K562 (cell line): ENCODE results near the gene FANK1. TPM values are rescaled to one million over a fixed set of nuclear protein-coding genes. Genes with fewer than 3 reads are reported as not detected.

Experiments used
- ATAC-seq: fragments of 200-7000 bp; cut with Tn5 transposase; 3 replicates; pipeline ENCODE4 v1.9.1; 2020; ENCODE audit warnings: moderate library complexity
- BruUV-seq: library from RNA; stranded (reverse); fragments of 400-500 nt; replicated peaks from 2 replicates; lab custom pipeline; 2021; lab: Mats Ljungman, UMichigan
- CTCF ChIA-PET: fragments of 300-600 bp; formaldehyde crosslinking; extraction: SDS; loops from one replicate; lab custom pipeline; 2021; ENCODE audit warnings: low intra/inter-chr PET ratio; lab: Yijun Ruan, JAX
- POLR2A ChIA-PET: fragments of 300-600, 350-650 bp; sonication (Branson Sonifier 250); formaldehyde crosslinking; extraction: SDS; loops from one replicate; lab custom pipeline; 2021; ENCODE audit warnings: antibody characterized with exemption, inconsistent platforms; lab: Yijun Ruan, JAX
- DNase-seq, 4 experiments: peaks; one replicate each; pipeline versions ENCODE4 v3.0.0 to v3.0.0-alpha.2; 2011 to 2018; ENCODE audit warnings: low spot score in 3 of 4, mixed read lengths in 3 of 4; ENCODE audit errors: extremely low read depth in 1 of 4
- FAIRE-seq: peaks from 2 replicates; lab custom pipeline; 2011; peaks lifted over from hg19 to GRCh38; lab: Jason Lieb, UNC
- H2AFZ ChIP-seq: 2 replicates; pipeline ENCODE4 v1.6.0; 2011; ENCODE audit warnings: low read depth, low read length, control low read depth, inconsistent platforms
- H3K27ac ChIP-seq: fragments of 200-600 bp; 3 replicates; pipeline ENCODE4 v1.8.0; 2011; ENCODE audit warnings: low read depth, mild to moderate bottlenecking, control low read depth, inconsistent platforms, low read length, moderate library complexity, mixed read lengths; ENCODE audit errors: extremely low read depth
- H3K27me3 ChIP-seq, 2 experiments: fragments of 300-600 bp in 1 of 2; 2 replicates in 1 of 2; 3 replicates in 1 of 2; pipeline versions ENCODE4 v1.6.0 to v1.8.0; 2011; ENCODE audit warnings: inconsistent platforms in 2 of 2, low read length in 2 of 2, mild to moderate bottlenecking in 1 of 2, mixed read lengths in 1 of 2, moderate library complexity in 1 of 2; ENCODE audit not compliant: control insufficient read depth in 2 of 2, insufficient read depth in 2 of 2
- H3K36me3 ChIP-seq: fragments of 300-600 bp; 3 replicates; pipeline ENCODE4 v1.8.0; 2011; ENCODE audit warnings: mild to moderate bottlenecking, low read length, inconsistent platforms; ENCODE audit not compliant: control insufficient read depth, insufficient read depth
- H3K4me1 ChIP-seq, 2 experiments: fragments of 200-600 bp in 1 of 2; replicated peaks in 1 of 2; 2 replicates in 1 of 2; 3 replicates in 1 of 2; pipeline versions ENCODE4 v1.5.1 to v1.8.0; 2011; ENCODE audit warnings: inconsistent platforms in 2 of 2, low read length in 2 of 2, mild to moderate bottlenecking in 1 of 2, mixed read lengths in 1 of 2, moderate library complexity in 1 of 2; ENCODE audit not compliant: control insufficient read depth in 2 of 2, insufficient read depth in 2 of 2
- H3K4me2 ChIP-seq: 2 replicates; pipeline ENCODE4 v1.6.1; 2011; ENCODE audit warnings: low read length, control low read depth, inconsistent platforms, mixed read lengths; ENCODE audit not compliant: insufficient read depth
- H3K4me3 ChIP-seq: fragments of 200-600 bp; sonication (generic), shearing (Covaris generic); 2 replicates; pipeline ENCODE4 v1.5.1; 2016; ENCODE audit warnings: control low read depth, inconsistent platforms
- H3K79me2 ChIP-seq: fragments of 200-600 bp; 3 replicates; pipeline ENCODE4 v1.8.0; 2011; ENCODE audit warnings: low read length, inconsistent platforms; ENCODE audit not compliant: control insufficient read depth, insufficient read depth
- H3K9ac ChIP-seq, 2 experiments: 2 replicates each; pipeline versions ENCODE4 v1.6.0 to v1.6.1; 2011; ENCODE audit warnings: low read depth in 2 of 2, low read length in 2 of 2, control low read depth in 1 of 2, inconsistent platforms in 1 of 2, mild to moderate bottlenecking in 1 of 2, mixed read lengths in 1 of 2; ENCODE audit not compliant: insufficient read depth in 1 of 2
- H3K9me1 ChIP-seq: one replicate; pipeline ENCODE4 v1.6.0; 2011; ENCODE audit warnings: inconsistent platforms, mild to moderate bottlenecking, low read length, moderate library complexity; ENCODE audit not compliant: control insufficient read depth, insufficient read depth
- H3K9me3 ChIP-seq: replicated peaks from 2 replicates; pipeline ENCODE4 v1.5.1; 2011; ENCODE audit warnings: low read depth, low read length, inconsistent platforms; ENCODE audit not compliant: control insufficient read depth, insufficient read depth
- H4K20me1 ChIP-seq: replicated peaks from 2 replicates; pipeline ENCODE4 v1.6.1; 2011; ENCODE audit warnings: low read length, inconsistent platforms, mixed read lengths; ENCODE audit not compliant: control insufficient read depth, insufficient read depth
- CBFB ChIP-seq: sonication (generic); formaldehyde crosslinking; IDR thresholded peaks from 2 replicates; pipeline ENCODE4 v1.4.0; 2020; ENCODE audit warnings: mild to moderate bottlenecking, missing genetic modification reagents
- CREBBP ChIP-seq: IDR thresholded peaks from one replicate; pipeline ENCODE4 v1.6.1; 2012; ENCODE audit warnings: low read depth, mild to moderate bottlenecking, control low read depth, inconsistent platforms, low read length
- CTBP1 ChIP-seq: fragments of 450-650 bp; IDR thresholded peaks from 2 replicates; pipeline ENCODE4 v1.6.1; 2016; ENCODE audit warnings: borderline replicate concordance
- EZH2 ChIP-seq: IDR thresholded peaks from 2 replicates; pipeline ENCODE4 v1.6.1; 2012; ENCODE audit warnings: low read depth, mild to moderate bottlenecking, inconsistent platforms, low read length, borderline replicate concordance
- HES1 ChIP-seq: fragments of 450-650 bp; IDR thresholded peaks from 2 replicates; pipeline ENCODE4 v1.6.1; 2016; ENCODE audit warnings: low read depth, mild to moderate bottlenecking, moderate library complexity
- KLF13 ChIP-seq: fragments of 450-650 bp; IDR thresholded peaks from 2 replicates; pipeline ENCODE4 v1.6.1; 2016; ENCODE audit warnings: missing genetic modification characterization, low read depth, mild to moderate bottlenecking, missing compliant biosample characterization, moderate library complexity, borderline replicate concordance
- KLF16 ChIP-seq: IDR thresholded peaks from 2 replicates; pipeline ENCODE4 v1.6.1; 2016; ENCODE audit warnings: antibody characterized with exemption
- MAX ChIP-seq: sonication (generic); formaldehyde crosslinking; IDR thresholded peaks from 2 replicates; pipeline ENCODE4 v1.9.0; 2022; ENCODE audit warnings: mild to moderate bottlenecking, missing genetic modification reagents
- MXI1 ChIP-seq: IDR thresholded peaks from 2 replicates; pipeline ENCODE4 v1.6.1; 2011; ENCODE audit warnings: low read depth, mild to moderate bottlenecking, improper control_type of control experiment, low read length
- NCOR1 ChIP-seq: fragments of 450-650 bp; IDR thresholded peaks from 2 replicates; pipeline ENCODE4 v1.6.1; 2016; ENCODE audit warnings: mild to moderate bottlenecking, moderate library complexity
- PHTF2 ChIP-seq: fragments of 250-450 bp; sonication (Bioruptor Pico); IDR thresholded peaks from 2 replicates; pipeline ENCODE4 v1.5.0; 2021; ENCODE audit warnings: mild to moderate bottlenecking
- POLR2B ChIP-seq: fragments of 450-650 bp; IDR thresholded peaks from 2 replicates; pipeline ENCODE4 v1.6.1; 2018; ENCODE audit warnings: low read depth; ENCODE audit not compliant: partially characterized antibody
- POU5F1 ChIP-seq: fragments of 150-350 bp; IDR thresholded peaks from 2 replicates; pipeline ENCODE4 v1.6.1; 2014; ENCODE audit warnings: borderline replicate concordance, low read length, low read depth, mild to moderate bottlenecking; ENCODE audit not compliant: partially characterized antibody
- RNF2 ChIP-seq: sonication (generic); IDR thresholded peaks from 2 replicates; pipeline ENCODE4 v1.6.1; 2016
- SMARCA4 ChIP-seq: fragments of 450-650 bp; IDR thresholded peaks from 2 replicates; pipeline ENCODE4 v1.6.1; 2016
- TAF7 ChIP-seq: fragments of 450-650 bp; IDR thresholded peaks from 2 replicates; pipeline ENCODE4 v1.6.1; 2016; ENCODE audit warnings: missing genetic modification characterization, missing compliant biosample characterization
- TCFL5 ChIP-seq: fragments of 250-450 bp; sonication (Bioruptor Pico); conservative IDR thresholded peaks from 2 replicates; pipeline ENCODE4 v1.6.1; 2021; ENCODE audit warnings: mild to moderate bottlenecking, moderate library complexity, matching md5 sums
- WGBS: fragments of 100-300 bp; shearing (Covaris generic); methylation state at CpG from one replicate; pipeline ENCODE4 v1.1.6; 2016; ENCODE audit warnings: low coverage, mixed read lengths; ENCODE audit not compliant: insufficient coverage; ENCODE audit errors: missing lambda C conversion rate; 5-methylcytosine and 5-hydroxymethylcytosine counted together
- in situ Hi-C: fragments of 300-500 bp; cut with MboI; formaldehyde crosslinking; loops from 4 replicates; pipeline ENCODE4 v1.15.0; 2018; ENCODE audit warnings: inconsistent platforms, mixed read lengths
- intact Hi-C: fragments of 100-400 bp; cut with micrococcal nuclease; formaldehyde crosslinking; loops from 2 replicates; pipeline ENCODE4 v1.14.2; 2022
- polyA plus RNA-seq, 8 experiments: library from polyadenylated mRNA; depleted of rRNA in 4 of 8; stranded (reverse) in 5 of 8; unstranded in 3 of 8; fragments of >200 nt; fragmentation: Nextera tagmentation in 2 of 8; fragmentation: Illumina TruSeq in 1 of 8; extraction: Ambion mirVana in 2 of 8; extraction: Trizol in 1 of 8; gene quantifications; 2 replicates each; pipeline versions ENCODE4 v1.2.1 to v1.2.3, GENCODE V29; 2011 to 2014; ENCODE audit warnings: inconsistent platforms in 1 of 8, missing spikeins in 1 of 8
- total RNA-seq, 7 experiments: library from RNA; depleted of rRNA in 6 of 7; stranded (reverse); fragments of >200 nt in 6 of 7; fragmentation: Illumina TruSeq in 2 of 7; extraction: Trizol in 2 of 7; gene quantifications; 2 replicates each; pipeline versions ENCODE4 v1.2.1 to v1.2.3, GENCODE V29; 2011 to 2021; ENCODE audit warnings: low replicate concordance in 1 of 7
- TF ChIP-seq, protein P1 (sequence below): fragments of 450-650 bp; conservative IDR thresholded peaks from 2 replicates; pipeline ENCODE4 v1.6.1; 2016; ENCODE audit warnings: missing genetic modification characterization, low read depth, mild to moderate bottlenecking, control low read depth, missing compliant biosample characterization

Gene FANK1
- total and polyA plus RNA-seq, 9 of the 15 experiments (the other 6 are each of a cell fraction or from before 2014, with no cell fraction given): 0.11 to 2.3 (median 0.51) TPM; not detected in 1

DNA sequence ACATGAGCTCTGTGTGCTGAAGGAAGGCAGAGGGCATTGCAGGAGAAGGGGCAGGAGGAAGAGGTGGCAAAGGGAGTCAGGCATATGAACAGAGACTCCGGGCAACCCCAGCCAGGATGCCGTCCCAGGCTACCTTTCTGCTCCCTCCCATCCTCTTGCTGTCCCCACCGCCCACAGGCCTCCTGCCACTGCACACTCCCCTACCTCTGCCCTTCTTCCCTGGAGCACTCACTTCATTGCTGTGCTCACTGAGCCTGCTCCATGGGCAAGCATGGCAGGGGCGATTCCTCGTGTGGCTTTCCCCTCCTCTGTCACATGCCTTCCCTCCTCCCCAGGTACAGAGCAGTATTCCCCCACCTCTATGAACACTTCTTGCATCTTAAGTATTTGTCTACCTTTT lies 93.4 kb downstream of the FANK1 start:
- Histone ChIP-seq H3K4me1 (no peaks in the 10 kb centered on the region), H3K36me3 (no peaks in the 10 kb centered on the region), H3K9me3 (no peaks in the 10 kb centered on the region), H2AFZ (no peak overlapping the region), H3K4me3 (no peak overlapping the region), H3K27ac (no peak overlapping the region), H3K4me2 (no peak overlapping the region), H4K20me1 (no peaks in the 10 kb centered on the region), H3K27me3 (peaks cover 0 to 6% of the 10 kb centered on the region in 2 experiments; a peak in 1 of 5 replicates), H3K9me1 (no peaks in the 10 kb centered on the region), H3K9ac (no peak overlapping the region)
- in situ Hi-C loops: loop anchor here (10.0 kb wide), 1 partner anchor 515 kb away; no protein-coding TSS in a partner anchor
- FAIRE-seq (no peak), ATAC-seq (no peak), DNase-seq (no peak)
- no TSS peak for BruUV-seq
- ChIA-PET CTCF (no interaction called here), POLR2A (no interaction called here)
- WGBS: 0% methylated on average over 2 of the region's 5 CpGs
- TF ChIP-seq PHTF2 (CRISPR knock-in tag) (no peak), KLF13 (tag) (no peak), SMARCA4 (no peak), MXI1 (no peak), NCOR1 (no peak), POU5F1 (no peak), KLF16 (no peak), RNF2 (no peak), MAX (CRISPR knock-in tag) (no peak), EZH2 (no peak), HES1 (no peak), TCFL5 (no peak), CTBP1 (no peak), CBFB (CRISPR knock-in tag) (no peak), TAF7 (no peak), CREBBP (no peak), POLR2B (no peak)
- TF ChIP-seq, protein P1, sequence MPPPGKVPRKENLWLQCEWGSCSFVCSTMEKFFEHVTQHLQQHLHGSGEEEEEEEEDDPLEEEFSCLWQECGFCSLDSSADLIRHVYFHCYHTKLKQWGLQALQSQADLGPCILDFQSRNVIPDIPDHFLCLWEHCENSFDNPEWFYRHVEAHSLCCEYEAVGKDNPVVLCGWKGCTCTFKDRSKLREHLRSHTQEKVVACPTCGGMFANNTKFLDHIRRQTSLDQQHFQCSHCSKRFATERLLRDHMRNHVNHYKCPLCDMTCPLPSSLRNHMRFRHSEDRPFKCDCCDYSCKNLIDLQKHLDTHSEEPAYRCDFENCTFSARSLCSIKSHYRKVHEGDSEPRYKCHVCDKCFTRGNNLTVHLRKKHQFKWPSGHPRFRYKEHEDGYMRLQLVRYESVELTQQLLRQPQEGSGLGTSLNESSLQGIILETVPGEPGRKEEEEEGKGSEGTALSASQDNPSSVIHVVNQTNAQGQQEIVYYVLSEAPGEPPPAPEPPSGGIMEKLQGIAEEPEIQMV: no peak
- TF ChIP-seq, all 486 proteins: peak for 0
- intact Hi-C loops: loop anchor here (10.0 kb wide), 2 partner anchors 175 to 755 kb away; no protein-coding TSS in a partner anchor
- no peaks in the 10 kb centered on the region for H3K79me2 ChIP-seq
